Gastrocnemius medialis (tissue), 4 donors: ENCODE data around the gene SCN5A.

Experiments
- POLR2A ChIP-seq, 2 donors: fragments of 450-650 bp; IDR thresholded peaks; one replicate each; pipeline ENCODE4 v1.6.1; 2017; ENCODE audit warnings: antibody characterized with exemption in 2 of 2, mild to moderate bottlenecking in 2 of 2, moderate library complexity in 2 of 2
- TF ChIP-seq, protein P1 (sequence below), 5 experiments: fragments of 450-650 bp in 3 of 5; fragments of 200-600 bp in 2 of 5; sonication (generic) in 2 of 5; IDR thresholded peaks in 4 of 5; conservative IDR thresholded peaks in 1 of 5; 1 replicate in 4 of 5; 2 replicates in 1 of 5; pipeline ENCODE4 v1.5.1; 2016 to 2019; ENCODE audit warnings: antibody characterized with exemption in 5 of 5, mild to moderate bottlenecking in 3 of 5, moderate library complexity in 3 of 5

DNA sequence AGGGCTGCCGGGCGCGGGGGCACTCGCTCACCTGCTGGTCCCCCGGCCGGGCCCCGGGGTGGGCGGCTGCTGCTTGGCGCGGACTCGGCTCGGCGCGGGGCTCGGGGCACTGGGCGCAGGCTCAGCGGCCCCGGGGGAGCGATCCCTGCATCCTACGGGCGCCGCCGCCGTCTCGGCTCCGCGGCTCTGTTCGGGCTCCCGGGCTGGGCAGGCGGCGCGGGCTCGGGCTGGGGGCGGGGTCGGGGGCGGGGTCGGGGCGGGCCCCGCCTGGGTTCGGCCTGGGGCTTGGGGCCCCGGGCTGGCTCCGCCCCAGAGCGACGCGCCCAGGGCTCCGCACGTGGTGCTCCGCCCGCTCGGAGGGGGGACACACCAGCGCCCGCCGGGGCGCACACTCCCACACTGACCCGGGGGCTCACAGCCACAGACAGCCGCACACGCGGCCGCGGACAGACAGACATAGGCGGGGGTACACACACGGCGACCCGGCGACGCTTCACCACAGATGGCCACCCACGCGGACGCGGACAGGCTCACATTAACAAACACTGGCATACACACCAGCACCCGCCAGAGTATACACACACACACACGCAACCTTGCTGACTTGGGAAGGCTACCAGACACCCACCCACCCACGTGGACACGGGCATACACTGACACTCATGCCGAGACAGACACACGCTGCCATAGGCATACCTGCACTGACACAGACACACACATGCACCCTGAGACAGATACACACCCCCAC lies at the start of gene SCN5A:
- TF ChIP-seq POLR2A (IDR thresholded peaks at IDR 0.05), result no peak
- TF ChIP-seq, protein P1, sequence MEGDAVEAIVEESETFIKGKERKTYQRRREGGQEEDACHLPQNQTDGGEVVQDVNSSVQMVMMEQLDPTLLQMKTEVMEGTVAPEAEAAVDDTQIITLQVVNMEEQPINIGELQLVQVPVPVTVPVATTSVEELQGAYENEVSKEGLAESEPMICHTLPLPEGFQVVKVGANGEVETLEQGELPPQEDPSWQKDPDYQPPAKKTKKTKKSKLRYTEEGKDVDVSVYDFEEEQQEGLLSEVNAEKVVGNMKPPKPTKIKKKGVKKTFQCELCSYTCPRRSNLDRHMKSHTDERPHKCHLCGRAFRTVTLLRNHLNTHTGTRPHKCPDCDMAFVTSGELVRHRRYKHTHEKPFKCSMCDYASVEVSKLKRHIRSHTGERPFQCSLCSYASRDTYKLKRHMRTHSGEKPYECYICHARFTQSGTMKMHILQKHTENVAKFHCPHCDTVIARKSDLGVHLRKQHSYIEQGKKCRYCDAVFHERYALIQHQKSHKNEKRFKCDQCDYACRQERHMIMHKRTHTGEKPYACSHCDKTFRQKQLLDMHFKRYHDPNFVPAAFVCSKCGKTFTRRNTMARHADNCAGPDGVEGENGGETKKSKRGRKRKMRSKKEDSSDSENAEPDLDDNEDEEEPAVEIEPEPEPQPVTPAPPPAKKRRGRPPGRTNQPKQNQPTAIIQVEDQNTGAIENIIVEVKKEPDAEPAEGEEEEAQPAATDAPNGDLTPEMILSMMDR (IDR thresholded peaks at IDR 0.05 in 4 of 5, conservative IDR thresholded peaks at IDR 0.05 in 1 of 5), result no peak
